ENCODE measurements around the gene GNPTAB.

GNPTAB gene

GRCh38 chr12:101855976-101856375, 25.2 kb upstream of the GNPTAB start:
- ATAC-seq (ENCODE audit: insufficient read depth, low read depth), result no peak
- no peaks in the 10 kb centered on the region for H4K20me1 ChIP-seq (ENCODE audit: insufficient read depth, low read length)
- H3K4me2 ChIP-seq (ENCODE audit: insufficient read depth, low read length), result no peak overlapping the region
- H3K27ac ChIP-seq (ENCODE audit: low read length), result no peak overlapping the region
- H3K4me3 ChIP-seq (ENCODE audit: low read depth in 1 of 2, low read length in 2 of 2), result no peak overlapping the region
- DNase-seq, result no peak
- H3K79me2 ChIP-seq (ENCODE audit: insufficient read depth, low read length), result no peaks in the 10 kb centered on the region
- H2AFZ ChIP-seq (ENCODE audit: low read depth, low read length), result peak overlapping the region; percentile 52; the same call in 1 of the 2 replicates
- H3K27me3 ChIP-seq (ENCODE audit: insufficient read depth, low read length, poor library complexity), result no peaks in the 10 kb centered on the region
- H3K4me1 ChIP-seq (ENCODE audit: insufficient read depth, low read length), result peaks cover 19% of the 10 kb centered on the region
- no peaks in the 10 kb centered on the region for H3K36me3 ChIP-seq (ENCODE audit: insufficient read depth, low read length)
- TF ChIP-seq CTCF (IDR thresholded peaks at IDR 0.05; ENCODE audit: borderline replicate concordance, extremely low read depth, low read length, poor library complexity, severe bottlenecking), result no peak
- H3K9me3 ChIP-seq (ENCODE audit: insufficient read depth, low read length, severe bottlenecking), result no peaks in the 10 kb centered on the region
- H3K9ac ChIP-seq (ENCODE audit: low read depth, low read length), result no peak overlapping the region

- peak overlapping the region; percentile 20; the same call in 1 of the 2 replicates for H3K27ac ChIP-seq (ENCODE audit: low read length)
- peak; percentile 26 for DNase-seq
- no peaks in the 10 kb centered on the region for H3K36me3 ChIP-seq (ENCODE audit: insufficient read depth, low read length)
- TF ChIP-seq CTCF (IDR thresholded peaks at IDR 0.05; ENCODE audit: borderline replicate concordance, extremely low read depth, low read length, poor library complexity, severe bottlenecking) (no peak), EZH2 (IDR thresholded peaks at IDR 0.05; ENCODE audit: borderline replicate concordance, low read depth, low read length, severe bottlenecking) (no peak)
- no peak overlapping the region for H3K4me2 ChIP-seq (ENCODE audit: insufficient read depth, low read length)
- no peaks in the 10 kb centered on the region for H3K9me3 ChIP-seq (ENCODE audit: insufficient read depth, low read length, severe bottlenecking)
- peaks cover 19% of the 10 kb centered on the region for H3K4me1 ChIP-seq (ENCODE audit: insufficient read depth, low read length)
- no peaks in the 10 kb centered on the region for H4K20me1 ChIP-seq (ENCODE audit: insufficient read depth, low read length)
- H3K9ac ChIP-seq (ENCODE audit: low read depth, low read length), result no peak overlapping the region
- ATAC-seq (ENCODE audit: insufficient read depth, low read depth), result peak; percentile 73
- peak overlapping the region; percentile 66; the same call in 1 of the 2 replicates for H2AFZ ChIP-seq (ENCODE audit: low read depth, low read length)
- no peaks in the 10 kb centered on the region for H3K79me2 ChIP-seq (ENCODE audit: insufficient read depth, low read length)
- no peak overlapping the region for H3K4me3 ChIP-seq (ENCODE audit: low read depth in 1 of 2, low read length in 2 of 2)
- H3K27me3 ChIP-seq (ENCODE audit: insufficient read depth, low read length, poor library complexity), result no peaks in the 10 kb centered on the region
Observed at GRCh38 chr12:101855364-101855884, 24.7 kb upstream of the GNPTAB start.

- Histone ChIP-seq H3K4me1 (ENCODE audit: insufficient read depth, low read length) (peaks cover 19% of the 10 kb centered on the region), H3K27ac (ENCODE audit: low read length) (0 out of 2 replicates have a peak overlapping the region, but pooled peaks have one; percentile 7), H2AFZ (ENCODE audit: low read depth, low read length) (peak overlapping the region; percentile 66; the same call in 1 of the 2 replicates), H4K20me1 (ENCODE audit: insufficient read depth, low read length) (no peaks in the 10 kb centered on the region), H3K4me3 (ENCODE audit: low read depth in 1 of 2, low read length in 2 of 2) (no peak overlapping the region), H3K36me3 (ENCODE audit: insufficient read depth, low read length) (no peaks in the 10 kb centered on the region), H3K9me3 (ENCODE audit: insufficient read depth, low read length, severe bottlenecking) (no peaks in the 10 kb centered on the region), H3K9ac (ENCODE audit: low read depth, low read length) (no peak overlapping the region), H3K79me2 (ENCODE audit: insufficient read depth, low read length) (no peaks in the 10 kb centered on the region), H3K27me3 (ENCODE audit: insufficient read depth, low read length, poor library complexity) (no peaks in the 10 kb centered on the region), H3K4me2 (ENCODE audit: insufficient read depth, low read length) (no peak overlapping the region)
- no peak for DNase-seq
- ATAC-seq (ENCODE audit: insufficient read depth, low read depth), result peak; percentile 34; the same call in 1 of the 3 replicates
- TF ChIP-seq EZH2 (IDR thresholded peaks at IDR 0.05; ENCODE audit: borderline replicate concordance, low read depth, low read length, severe bottlenecking) (no peak), CTCF (IDR thresholded peaks at IDR 0.05; ENCODE audit: borderline replicate concordance, extremely low read depth, low read length, poor library complexity, severe bottlenecking) (no peak)
Observed at GRCh38 chr12:101854747-101855146, 24.0 kb upstream of the GNPTAB start.
